Measurements from ENCODE around the gene ANTXR2.

The ANTXR2 gene

GRCh38 chr4:79977131-79977840 lies 95.7 kb downstream of the ANTXR2 start:
- H3K36me3 ChIP-seq (ENCODE audit: insufficient read depth, low read length), result peaks cover 25% of the 10 kb centered on the region

GRCh38 chr4:79964400-79965211 lies 108.4 kb downstream of the ANTXR2 start:
- Histone ChIP-seq H3K4me3 (ENCODE audit: low read length) (peak overlapping the region; percentile 34), H2AFZ (ENCODE audit: low read depth, low read length) (no peak overlapping the region), H3K4me1 (ENCODE audit: insufficient read depth, low read length) (peaks cover 2% of the 10 kb centered on the region), H3K27me3 (ENCODE audit: insufficient read depth, low read length) (no peaks in the 10 kb centered on the region), H3K9me3 (ENCODE audit: low read length) (peaks cover 7% of the 10 kb centered on the region), H3K36me3 (ENCODE audit: insufficient read depth, low read length) (peaks cover 6% of the 10 kb centered on the region)

More at GRCh38 chr4:79977131-79977840, 95.7 kb downstream of the ANTXR2 start:
- H3K9me3 ChIP-seq (ENCODE audit: low read length), result peaks cover 4% of the 10 kb centered on the region
- H3K27me3 ChIP-seq (ENCODE audit: insufficient read depth, low read length), result no peaks in the 10 kb centered on the region
- no peak overlapping the region for H3K4me3 ChIP-seq (ENCODE audit: low read length)
- H2AFZ ChIP-seq (ENCODE audit: low read depth, low read length), result no peak overlapping the region
- H3K4me1 ChIP-seq (ENCODE audit: insufficient read depth, low read length), result no peaks in the 10 kb centered on the region

GRCh38 chr4:79964020-79964399 lies 109.0 kb downstream of the ANTXR2 start:
- H3K4me3 ChIP-seq (ENCODE audit: low read length), result peak overlapping the region; percentile 34

GRCh38 chr4:79959652-79960051 lies 113.4 kb downstream of the ANTXR2 start:
- H3K36me3 ChIP-seq (ENCODE audit: insufficient read depth, low read length), result peaks cover 6% of the 10 kb centered on the region
- peaks cover 5% of the 10 kb centered on the region for H3K4me1 ChIP-seq (ENCODE audit: insufficient read depth, low read length)
- no peak overlapping the region for H2AFZ ChIP-seq (ENCODE audit: low read depth, low read length)
- no peaks in the 10 kb centered on the region for H3K27me3 ChIP-seq (ENCODE audit: insufficient read depth, low read length)
- no peak overlapping the region for H3K4me3 ChIP-seq (ENCODE audit: low read length)
- H3K9me3 ChIP-seq (ENCODE audit: low read length), result peaks cover 4% of the 10 kb centered on the region

More at GRCh38 chr4:79964020-79964399, 109.0 kb downstream of the ANTXR2 start:
- peaks cover 5% of the 10 kb centered on the region for H3K4me1 ChIP-seq (ENCODE audit: insufficient read depth, low read length)
- no peaks in the 10 kb centered on the region for H3K27me3 ChIP-seq (ENCODE audit: insufficient read depth, low read length)
- peaks cover 7% of the 10 kb centered on the region for H3K9me3 ChIP-seq (ENCODE audit: low read length)
- no peak overlapping the region for H2AFZ ChIP-seq (ENCODE audit: low read depth, low read length)
- peaks cover 6% of the 10 kb centered on the region for H3K36me3 ChIP-seq (ENCODE audit: insufficient read depth, low read length)

- no peaks in the 10 kb centered on the region for H3K27me3 ChIP-seq (ENCODE audit: insufficient read depth, low read length)
- no peak overlapping the region for H3K4me3 ChIP-seq (ENCODE audit: low read length)
- peaks cover 5% of the 10 kb centered on the region for H3K4me1 ChIP-seq (ENCODE audit: insufficient read depth, low read length)
- peaks cover 2% of the 10 kb centered on the region for H3K36me3 ChIP-seq (ENCODE audit: insufficient read depth, low read length)
- H3K9me3 ChIP-seq (ENCODE audit: low read length), result no peaks in the 10 kb centered on the region
- H2AFZ ChIP-seq (ENCODE audit: low read depth, low read length), result no peak overlapping the region
These were observed 114.4 kb downstream of the ANTXR2 start for GRCh38 chr4:79958466-79959264.

- Histone ChIP-seq H3K4me1 (ENCODE audit: insufficient read depth, low read length) (no peaks in the 10 kb centered on the region), H3K27me3 (ENCODE audit: insufficient read depth, low read length) (no peaks in the 10 kb centered on the region), H2AFZ (ENCODE audit: low read depth, low read length) (no peak overlapping the region), H3K9me3 (ENCODE audit: low read length) (no peaks in the 10 kb centered on the region), H3K4me3 (ENCODE audit: low read length) (no peak overlapping the region), H3K36me3 (ENCODE audit: insufficient read depth, low read length) (no peaks in the 10 kb centered on the region)
These were observed 123.9 kb downstream of the ANTXR2 start for GRCh38 chr4:79949178-79949577.

GRCh38 chr4:79948739-79949138 lies 124.3 kb downstream of the ANTXR2 start:
- Histone ChIP-seq H3K4me3 (ENCODE audit: low read length) (no peak overlapping the region), H3K9me3 (ENCODE audit: low read length) (no peaks in the 10 kb centered on the region), H3K4me1 (ENCODE audit: insufficient read depth, low read length) (no peaks in the 10 kb centered on the region)

GRCh38 chr4:79948261-79948660 lies 124.8 kb downstream of the ANTXR2 start:
- Histone ChIP-seq H2AFZ (ENCODE audit: low read depth, low read length) (no peak overlapping the region), H3K4me1 (ENCODE audit: insufficient read depth, low read length) (no peaks in the 10 kb centered on the region), H3K36me3 (ENCODE audit: insufficient read depth, low read length) (no peaks in the 10 kb centered on the region), H3K9me3 (ENCODE audit: low read length) (no peaks in the 10 kb centered on the region), H3K4me3 (ENCODE audit: low read length) (no peak overlapping the region), H3K27me3 (ENCODE audit: insufficient read depth, low read length) (no peaks in the 10 kb centered on the region)

More at GRCh38 chr4:79948739-79949138, 124.3 kb downstream of the ANTXR2 start:
- H3K27me3 ChIP-seq (ENCODE audit: insufficient read depth, low read length), result no peaks in the 10 kb centered on the region
- no peak overlapping the region for H2AFZ ChIP-seq (ENCODE audit: low read depth, low read length)
- H3K36me3 ChIP-seq (ENCODE audit: insufficient read depth, low read length), result no peaks in the 10 kb centered on the region

- no peak overlapping the region for H2AFZ ChIP-seq (ENCODE audit: low read depth, low read length)
- H3K4me3 ChIP-seq (ENCODE audit: low read length), result no peak overlapping the region
- H3K4me1 ChIP-seq (ENCODE audit: insufficient read depth, low read length), result no peaks in the 10 kb centered on the region
- no peaks in the 10 kb centered on the region for H3K27me3 ChIP-seq (ENCODE audit: insufficient read depth, low read length)
- no peaks in the 10 kb centered on the region for H3K9me3 ChIP-seq (ENCODE audit: low read length)
- no peaks in the 10 kb centered on the region for H3K36me3 ChIP-seq (ENCODE audit: insufficient read depth, low read length)
These were observed 125.6 kb downstream of the ANTXR2 start for GRCh38 chr4:79947386-79947785.

GRCh38 chr4:79935274-79935673 lies 137.8 kb downstream of the ANTXR2 start:
- Histone ChIP-seq H3K9me3 (ENCODE audit: low read length) (no peaks in the 10 kb centered on the region), H2AFZ (ENCODE audit: low read depth, low read length) (no peak overlapping the region), H3K36me3 (ENCODE audit: insufficient read depth, low read length) (no peaks in the 10 kb centered on the region), H3K4me3 (ENCODE audit: low read length) (no peak overlapping the region), H3K27me3 (ENCODE audit: insufficient read depth, low read length) (no peaks in the 10 kb centered on the region), H3K4me1 (ENCODE audit: insufficient read depth, low read length) (no peaks in the 10 kb centered on the region)

GRCh38 chr4:79934660-79935059 lies 138.4 kb downstream of the ANTXR2 start:
- Histone ChIP-seq H3K36me3 (ENCODE audit: insufficient read depth, low read length) (no peaks in the 10 kb centered on the region), H3K9me3 (ENCODE audit: low read length) (no peaks in the 10 kb centered on the region), H2AFZ (ENCODE audit: low read depth, low read length) (no peak overlapping the region), H3K4me3 (ENCODE audit: low read length) (no peak overlapping the region), H3K27me3 (ENCODE audit: insufficient read depth, low read length) (no peaks in the 10 kb centered on the region), H3K4me1 (ENCODE audit: insufficient read depth, low read length) (no peaks in the 10 kb centered on the region)

GRCh38 chr4:79927931-79928330 lies 145.1 kb downstream of the ANTXR2 start:
- H3K4me1 ChIP-seq (ENCODE audit: insufficient read depth, low read length), result no peaks in the 10 kb centered on the region
- H3K4me3 ChIP-seq (ENCODE audit: low read length), result no peak overlapping the region
- no peaks in the 10 kb centered on the region for H3K36me3 ChIP-seq (ENCODE audit: insufficient read depth, low read length)
- H3K27me3 ChIP-seq (ENCODE audit: insufficient read depth, low read length), result no peaks in the 10 kb centered on the region
- H3K9me3 ChIP-seq (ENCODE audit: low read length), result no peaks in the 10 kb centered on the region
- H2AFZ ChIP-seq (ENCODE audit: low read depth, low read length), result no peak overlapping the region

- Histone ChIP-seq H3K27me3 (ENCODE audit: insufficient read depth, low read length) (no peaks in the 10 kb centered on the region), H3K4me1 (ENCODE audit: insufficient read depth, low read length) (no peaks in the 10 kb centered on the region), H3K36me3 (ENCODE audit: insufficient read depth, low read length) (no peaks in the 10 kb centered on the region), H3K4me3 (ENCODE audit: low read length) (no peak overlapping the region), H3K9me3 (ENCODE audit: low read length) (no peaks in the 10 kb centered on the region), H2AFZ (ENCODE audit: low read depth, low read length) (no peak overlapping the region)
These were observed 149.7 kb downstream of the ANTXR2 start for GRCh38 chr4:79923281-79923680.
